ENCODE results near the gene ZC3H14. TPM values are rescaled to one million over a fixed set of nuclear protein-coding genes. Genes with fewer than 3 reads are reported as not detected.

ZC3H14 gene, protein sequence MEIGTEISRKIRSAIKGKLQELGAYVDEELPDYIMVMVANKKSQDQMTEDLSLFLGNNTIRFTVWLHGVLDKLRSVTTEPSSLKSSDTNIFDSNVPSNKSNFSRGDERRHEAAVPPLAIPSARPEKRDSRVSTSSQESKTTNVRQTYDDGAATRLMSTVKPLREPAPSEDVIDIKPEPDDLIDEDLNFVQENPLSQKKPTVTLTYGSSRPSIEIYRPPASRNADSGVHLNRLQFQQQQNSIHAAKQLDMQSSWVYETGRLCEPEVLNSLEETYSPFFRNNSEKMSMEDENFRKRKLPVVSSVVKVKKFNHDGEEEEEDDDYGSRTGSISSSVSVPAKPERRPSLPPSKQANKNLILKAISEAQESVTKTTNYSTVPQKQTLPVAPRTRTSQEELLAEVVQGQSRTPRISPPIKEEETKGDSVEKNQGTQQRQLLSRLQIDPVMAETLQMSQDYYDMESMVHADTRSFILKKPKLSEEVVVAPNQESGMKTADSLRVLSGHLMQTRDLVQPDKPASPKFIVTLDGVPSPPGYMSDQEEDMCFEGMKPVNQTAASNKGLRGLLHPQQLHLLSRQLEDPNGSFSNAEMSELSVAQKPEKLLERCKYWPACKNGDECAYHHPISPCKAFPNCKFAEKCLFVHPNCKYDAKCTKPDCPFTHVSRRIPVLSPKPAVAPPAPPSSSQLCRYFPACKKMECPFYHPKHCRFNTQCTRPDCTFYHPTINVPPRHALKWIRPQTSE
- total RNA-seq (2022; extraction: Qiagen RNA extraction; ENCODE audit: low read depth) = 59.0 to 67.5 TPM (median 66.3 TPM) in 5 replicates

DNA sequence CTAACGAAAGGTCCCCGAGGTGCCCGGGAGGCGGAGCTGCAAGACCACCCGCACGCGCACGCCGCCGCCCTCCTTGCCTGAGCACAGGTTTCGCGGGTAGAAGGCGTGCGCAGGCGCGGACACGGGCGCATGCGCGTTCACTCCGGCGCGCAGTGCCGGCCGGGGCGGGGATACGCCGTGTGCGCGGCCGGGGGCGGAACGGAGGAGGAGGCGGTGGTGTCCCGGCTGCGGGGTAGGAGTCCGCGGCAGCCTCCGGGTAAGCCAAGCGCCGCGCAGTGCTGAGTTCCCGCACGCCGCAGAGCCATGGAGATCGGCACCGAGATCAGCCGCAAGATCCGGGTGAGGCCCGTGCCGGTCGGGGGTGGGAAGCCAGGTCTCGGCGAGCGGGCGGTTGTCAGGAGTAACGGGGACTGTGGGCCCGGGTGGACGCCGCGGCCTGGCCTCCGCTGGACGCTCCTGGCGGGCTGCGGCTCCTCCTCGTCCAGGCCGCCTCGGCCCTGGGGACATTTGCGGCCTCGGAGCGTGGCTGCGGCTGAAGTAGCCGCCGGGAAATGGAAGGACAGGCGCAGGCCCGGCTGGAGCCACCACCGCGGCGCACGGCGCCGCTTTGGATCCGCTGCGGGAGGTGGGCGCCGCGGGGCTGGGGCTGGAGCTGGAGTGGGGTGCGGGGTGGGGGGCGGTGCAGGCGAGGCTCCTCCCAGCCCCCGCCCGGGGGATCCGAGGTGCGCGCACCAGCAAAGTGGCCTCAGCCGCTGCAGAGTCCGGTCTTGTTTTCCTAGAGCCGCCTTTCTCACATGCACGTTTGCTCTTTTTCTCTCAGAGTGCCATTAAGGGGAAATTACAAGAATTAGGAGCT, at the start of gene ZC3H14:
Gene ZC3H14, plus strand, starts transcription at position 207 of the 856 bp plus-strand sequence. Its CDS starts 97 bp downstream, at position 304.

DNA sequence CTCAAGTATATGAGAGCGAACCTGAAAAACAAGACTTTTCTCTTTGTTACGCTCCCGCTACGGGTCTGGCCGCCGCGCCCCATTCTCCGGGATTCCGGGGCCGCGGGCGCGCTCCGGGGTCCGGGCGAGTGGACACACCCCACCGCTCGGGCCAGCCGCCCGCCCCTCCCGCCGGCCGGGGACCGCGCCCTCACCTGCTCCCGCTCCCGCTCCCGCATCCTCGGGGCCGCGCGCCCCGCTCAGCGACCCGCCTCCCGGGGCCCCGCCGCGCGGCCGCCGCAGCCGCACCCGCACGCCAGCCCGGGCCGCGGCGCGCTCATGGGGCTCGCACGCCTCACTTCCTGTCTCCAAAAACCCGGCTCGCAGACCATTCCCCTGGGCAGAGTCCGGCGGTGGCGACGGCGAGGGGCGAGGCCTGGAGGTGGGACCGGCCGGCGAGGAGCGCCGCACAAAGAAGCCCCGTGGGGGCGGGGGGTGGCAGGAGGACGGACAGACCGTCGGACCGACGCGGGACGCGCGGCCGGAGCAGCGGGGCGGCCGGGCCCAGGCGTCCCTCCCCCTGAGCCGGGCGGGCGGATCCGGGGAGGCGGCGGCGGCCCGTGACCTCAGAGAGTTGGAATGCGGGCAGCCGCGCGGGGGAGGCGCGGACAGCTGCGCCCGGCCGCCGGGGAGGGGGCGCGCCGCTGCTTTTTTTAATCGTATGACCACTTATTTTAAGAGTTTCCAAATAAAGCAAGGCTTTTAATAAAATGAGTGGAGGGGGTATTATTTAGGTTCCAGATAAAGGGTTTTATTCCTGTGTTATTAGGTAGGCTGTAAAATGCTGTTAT, 8.2 kb upstream of the ZC3H14 start, which contains the start of gene PTPN21:
Gene PTPN21, minus strand, starts transcription at position 551 of the 830 bp plus-strand sequence. CDS start 4,590 bp downstream, outside the sequence.

Other genes with a start within 250 kb of the ZC3H14 start
- gene KCNK10, start 239.8 kb upstream of the ZC3H14 start, total RNA-seq (2022; extraction: Qiagen RNA extraction; ENCODE audit: low read depth) = not detected in 5 replicates
- 3.5 to 4.4 TPM (median 3.9 TPM) in 5 replicates for gene SPATA7, start 177.4 kb upstream of the ZC3H14 start, total RNA-seq (2022; extraction: Qiagen RNA extraction; ENCODE audit: low read depth)
- 6.4 to 8.5 TPM (median 7.9 TPM) in 5 replicates for gene PTPN21, start 8.0 kb upstream of the ZC3H14 start, total RNA-seq (2022; extraction: Qiagen RNA extraction; ENCODE audit: low read depth)
- gene EML5, start 229.9 kb downstream of the ZC3H14 start, total RNA-seq (2022; extraction: Qiagen RNA extraction; ENCODE audit: low read depth) = 0.38 to 0.59 TPM (median 0.53 TPM) in 5 replicates

All from A549 treated with GW870086 at 1 μM for 4 hours (cell line).